Pulmonary artery endothelial cell (primary cell): ENCODE measurements around the gene HIPK2. TPM values are rescaled to one million over a fixed set of nuclear protein-coding genes. Genes with fewer than 3 reads are reported as not detected.

ENCODE experiments used
- DNase-seq: peaks from one replicate; pipeline ENCODE4 v3.0.0-alpha.2; 2011; ENCODE audit warnings: low read depth, low spot score
- total RNA-seq: library from RNA; depleted of rRNA; stranded (reverse); fragments of >200 nt; gene quantifications from 2 replicates; pipeline ENCODE4 v1.2.3, GENCODE V29; 2014

The HIPK2 gene
- total RNA-seq, 1 donor from 2014 or later, result 10.6 TPM

GRCh38 chr7:139594090-139594489 is 183.7 kb downstream of the HIPK2 start:
- no peak for DNase-seq

DNA sequence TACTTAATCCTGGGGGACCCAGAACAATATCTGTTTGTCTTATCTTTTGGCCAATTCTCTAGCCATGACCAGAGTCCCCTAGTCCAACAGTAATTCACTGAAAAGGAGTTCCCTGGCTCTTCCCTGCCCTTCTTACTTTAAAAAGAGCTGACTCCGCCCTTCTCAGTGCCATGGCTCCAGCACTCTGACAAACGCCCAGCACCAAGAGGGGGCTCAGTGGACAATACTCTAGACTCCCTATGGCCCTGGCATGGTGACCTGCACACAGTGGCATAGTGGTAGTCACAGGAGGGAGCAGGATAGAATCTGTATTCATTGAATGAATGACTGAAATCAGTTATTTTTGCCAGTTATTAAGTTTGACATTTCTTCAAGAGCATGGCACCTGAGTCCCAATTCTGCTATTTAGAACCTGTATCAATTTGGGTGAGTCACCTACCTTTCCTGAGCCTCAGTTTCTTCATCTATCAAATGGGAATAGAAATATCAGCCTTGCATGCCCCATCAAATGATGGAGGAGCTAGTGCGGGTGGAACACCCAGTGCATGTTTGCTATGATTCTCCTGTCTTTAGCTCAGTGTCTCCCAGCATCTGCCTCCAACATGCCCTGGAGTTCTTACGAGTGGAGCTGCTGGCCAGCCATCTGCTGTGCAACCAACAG is 184.9 kb downstream of the HIPK2 start:
- DNase-seq, result no peak

DNA sequence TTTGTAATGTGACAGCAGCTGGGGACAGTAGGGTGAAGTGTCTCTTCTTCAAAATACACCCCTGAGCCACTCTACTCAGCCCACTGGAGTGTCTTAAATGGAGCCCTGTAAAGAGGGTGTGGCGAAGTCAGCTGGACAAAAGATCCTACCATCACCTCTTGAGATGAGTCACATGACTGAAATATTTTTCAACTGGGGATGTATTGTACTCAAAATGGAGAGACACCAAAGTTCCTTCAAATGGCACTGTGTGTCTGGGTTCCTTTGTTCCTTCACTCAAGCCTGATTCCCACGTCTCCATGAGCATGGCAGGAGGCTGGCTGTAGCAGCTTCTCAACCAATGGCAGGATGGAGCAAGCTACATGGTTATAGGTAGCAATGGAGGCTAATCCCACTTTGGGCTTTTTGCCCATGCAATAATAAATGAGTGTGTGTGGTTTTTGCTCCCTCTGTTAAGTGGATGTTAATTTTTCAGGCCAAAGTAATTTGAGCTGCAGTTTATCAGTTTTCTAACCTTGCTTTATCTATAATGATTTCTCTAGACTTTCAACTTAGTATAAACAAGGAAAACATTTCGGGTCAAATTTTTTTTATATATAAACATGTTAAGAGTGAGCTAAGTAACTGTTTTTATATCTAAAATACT is 186.1 kb downstream of the HIPK2 start:
- no peak for DNase-seq

DNA sequence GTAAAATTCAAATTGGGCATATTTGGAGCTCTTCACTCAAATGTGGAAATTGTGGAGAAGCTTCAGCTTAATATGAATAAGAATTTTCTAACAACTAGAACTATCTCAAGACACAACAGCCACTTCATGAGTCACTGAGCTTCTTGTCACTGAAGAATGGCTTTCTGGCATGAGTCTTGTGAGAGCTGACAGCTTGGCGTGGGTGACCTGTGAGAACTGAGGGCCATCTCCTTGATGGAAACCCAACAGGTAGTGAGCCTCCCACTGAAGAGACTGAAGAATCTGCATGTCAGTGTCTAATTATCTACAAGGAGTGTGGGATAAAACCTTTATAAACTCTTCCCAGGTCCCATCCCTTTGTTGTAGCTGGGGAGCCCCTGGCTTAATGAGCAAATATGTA is 188.3 kb downstream of the HIPK2 start:
- no peak for DNase-seq

- no peak for DNase-seq
Measured at GRCh38 chr7:139588632-139589031, 189.2 kb downstream of the HIPK2 start.

GRCh38 chr7:139587535-139587934 is 190.3 kb downstream of the HIPK2 start:
- DNase-seq, result no peak

DNA sequence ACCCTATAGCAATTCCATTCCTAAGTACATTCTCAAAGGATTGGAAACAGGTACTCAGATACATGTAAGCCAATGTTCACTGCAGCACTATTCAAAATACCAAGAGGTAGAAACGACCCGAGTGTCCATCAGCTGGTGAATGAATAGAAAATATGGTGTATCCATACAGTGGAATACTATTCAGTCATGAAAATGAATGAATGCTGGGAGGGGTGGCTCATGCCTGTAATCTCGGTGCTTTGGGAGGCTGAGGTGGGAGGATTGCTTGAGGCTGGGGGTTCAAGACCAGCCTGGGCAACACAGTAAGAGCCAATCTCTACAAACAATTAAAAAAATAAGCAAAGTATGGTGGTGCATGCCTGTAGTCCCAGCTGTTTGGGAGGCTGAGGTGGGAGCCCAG is 191.5 kb downstream of the HIPK2 start:
- DNase-seq, result no peak

DNA sequence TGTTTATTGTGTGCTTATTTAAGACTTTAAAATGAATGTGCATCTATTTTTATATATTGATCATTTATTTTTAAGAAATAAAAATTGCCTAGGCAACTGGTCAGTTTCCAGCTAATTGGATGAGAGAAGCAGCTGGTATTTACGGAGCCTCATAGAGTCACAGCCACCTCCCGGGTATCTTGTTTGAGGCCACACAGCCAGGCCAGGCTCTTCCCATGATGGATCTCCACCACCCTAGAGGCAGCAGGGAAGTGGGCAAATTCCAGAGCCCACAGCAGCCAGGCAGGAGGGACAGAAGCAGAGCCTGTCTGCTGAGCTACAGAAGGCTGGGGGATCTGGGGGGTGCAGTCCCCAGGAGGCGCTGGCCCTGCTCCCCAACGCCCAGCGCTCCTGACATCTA is 192.8 kb downstream of the HIPK2 start:
- no peak for DNase-seq

DNA sequence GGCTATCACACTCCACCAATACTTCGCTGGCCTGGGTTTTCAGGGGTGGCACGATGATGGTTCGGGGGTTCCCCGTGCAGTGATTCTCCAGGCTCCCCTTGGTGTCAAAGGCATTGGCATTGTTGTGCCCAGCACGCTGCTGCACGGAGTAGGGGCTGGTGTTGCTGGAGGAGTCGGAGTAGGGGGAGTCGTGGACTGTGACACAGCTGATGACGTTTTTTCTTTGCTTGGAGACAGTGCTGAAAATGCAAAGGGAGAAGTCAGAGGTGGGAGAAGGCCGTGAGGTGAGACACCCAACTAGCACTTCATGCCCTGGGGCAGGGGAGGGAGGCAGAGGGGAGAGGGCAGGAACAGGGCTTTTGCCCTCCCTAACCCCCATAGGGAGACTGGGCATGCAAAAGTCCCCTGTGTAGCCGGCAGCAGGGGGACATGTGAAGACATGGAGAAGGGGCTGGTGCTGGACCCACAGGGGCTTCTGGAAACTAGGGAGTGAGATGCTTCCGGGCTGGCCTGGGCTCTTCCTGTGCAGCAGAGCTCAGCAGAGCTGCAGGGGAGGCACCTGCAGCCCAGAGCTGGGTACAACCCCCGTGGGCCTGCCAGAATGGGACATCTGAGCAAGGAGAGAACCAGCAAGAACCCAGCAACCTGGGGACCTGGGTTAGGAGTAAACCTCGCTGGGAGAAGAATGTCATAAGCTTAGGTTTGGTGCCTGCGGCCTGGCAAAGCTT is 193.8 kb downstream of the HIPK2 start:
- DNase-seq, result no peak

- no peak for DNase-seq
Measured at GRCh38 chr7:139582671-139583155, 195.1 kb downstream of the HIPK2 start.

- DNase-seq, result no peak
Measured at GRCh38 chr7:139582130-139582650, 195.6 kb downstream of the HIPK2 start.

DNA sequence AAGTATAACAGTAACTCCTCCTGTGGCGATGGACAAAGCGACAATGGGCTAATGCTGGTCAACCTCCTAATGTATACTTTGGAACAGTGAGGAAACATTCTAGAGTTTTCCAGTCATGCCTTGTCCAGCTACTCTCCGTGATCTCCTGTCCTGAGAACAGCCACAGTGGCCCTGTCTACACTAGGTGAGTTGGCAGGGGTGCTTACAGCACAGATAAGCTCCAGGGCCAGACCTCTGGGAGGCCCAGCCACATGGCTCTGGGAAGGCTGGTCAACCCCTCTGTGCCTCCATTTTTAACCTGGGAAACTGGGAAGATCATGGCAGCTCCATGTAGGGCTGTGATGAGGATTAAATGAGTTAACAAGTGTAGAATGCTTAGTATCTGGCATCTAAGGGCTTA is 197.4 kb downstream of the HIPK2 start:
- no peak for DNase-seq

DNA sequence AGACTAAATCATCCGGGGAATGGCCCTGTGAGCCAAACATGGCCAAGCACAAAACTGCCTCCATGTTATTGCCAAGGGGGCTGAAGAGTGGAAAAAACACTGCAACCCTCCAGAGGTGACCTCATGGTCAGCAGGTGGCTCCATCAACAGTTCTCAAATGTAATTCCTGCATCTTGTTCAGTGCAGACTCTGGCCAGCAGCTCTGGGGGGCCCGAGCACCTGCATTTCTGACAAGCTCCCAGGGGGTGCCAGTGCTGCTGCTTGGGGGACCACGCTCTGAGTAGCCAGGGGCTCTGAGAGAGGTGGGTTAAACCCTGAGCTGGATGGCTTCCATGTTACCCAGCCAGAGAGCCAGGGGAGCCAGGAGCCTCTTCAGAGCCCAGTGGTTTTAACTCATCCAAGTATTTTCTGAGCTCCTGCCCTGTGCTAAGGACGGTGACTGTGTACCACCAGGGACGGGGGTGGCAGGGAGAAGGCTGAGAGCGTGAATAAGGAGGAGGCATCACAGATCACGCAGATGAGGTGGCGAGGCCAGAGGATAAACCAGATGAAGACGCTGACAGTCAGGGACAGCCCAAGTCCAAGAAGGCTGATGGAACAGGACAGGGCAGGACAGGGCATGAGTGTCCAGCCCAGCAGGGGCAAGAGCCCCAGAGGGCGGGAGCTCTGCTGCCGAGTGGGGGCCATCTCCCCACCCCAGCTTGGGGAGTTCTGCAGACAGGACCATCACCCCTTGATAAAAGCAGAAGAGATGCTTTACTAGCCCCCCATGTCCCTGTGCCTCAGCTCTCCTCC is 201.4 kb downstream of the HIPK2 start:
- DNase-seq, result no peak

DNA sequence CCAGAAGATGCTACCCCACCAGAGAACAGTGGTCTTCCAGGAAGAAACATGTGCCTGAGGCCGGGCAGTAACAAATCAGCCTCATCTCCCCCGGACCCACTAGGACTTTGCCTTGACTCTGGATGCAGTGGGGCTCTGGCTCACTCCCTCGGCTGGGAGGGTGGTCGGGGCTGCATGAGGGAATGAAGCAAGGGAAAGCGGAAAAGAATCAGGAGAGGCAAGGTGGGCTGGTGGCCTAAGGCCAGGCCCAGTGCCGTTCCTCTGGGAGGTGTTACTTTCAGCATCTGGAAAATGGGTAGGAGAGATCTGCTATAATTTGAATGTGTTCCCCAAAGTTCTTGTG is 202.5 kb downstream of the HIPK2 start:
- DNase-seq, result no peak

- DNase-seq, result no peak
Measured at GRCh38 chr7:139574618-139575337, 203.0 kb downstream of the HIPK2 start.

GRCh38 chr7:139573871-139574270 is 203.9 kb downstream of the HIPK2 start:
- no peak for DNase-seq

- DNase-seq, result no peak
Measured at GRCh38 chr7:139572704-139573385, 205.0 kb downstream of the HIPK2 start.

GRCh38 chr7:139572071-139572470 is 205.7 kb downstream of the HIPK2 start:
- no peak for DNase-seq

- DNase-seq, result no peak
Measured at GRCh38 chr7:139571651-139572050, 206.1 kb downstream of the HIPK2 start.

DNA sequence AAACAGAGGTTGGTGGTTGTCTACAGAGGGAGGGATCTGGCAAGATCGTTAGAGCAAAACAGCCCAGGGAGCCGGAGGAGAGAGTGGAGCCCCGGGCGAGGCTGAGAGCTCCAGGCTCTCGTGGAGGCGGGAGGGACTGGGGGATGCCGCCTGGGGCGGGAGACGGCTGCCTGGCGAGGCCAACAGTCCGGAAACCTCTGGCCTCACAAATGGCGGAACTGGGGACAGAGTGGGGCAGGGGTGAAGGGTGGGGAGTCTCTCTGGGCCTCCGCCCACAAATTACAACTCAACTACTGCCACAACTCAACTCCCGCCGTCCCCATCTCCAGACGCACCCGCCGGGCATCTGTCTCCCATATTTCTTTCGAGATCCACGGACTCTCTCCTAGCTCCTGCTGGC is 206.6 kb downstream of the HIPK2 start:
- DNase-seq, result no peak
